ENCODE data around the gene XYLB.

Gene XYLB

GRCh38 chr3:38325256-38325655 is 21.3 kb upstream of the XYLB start:
- DNase-seq = no peak

- no peak for DNase-seq
Measured at GRCh38 chr3:38327335-38328009, 19.1 kb upstream of the XYLB start.

DNA sequence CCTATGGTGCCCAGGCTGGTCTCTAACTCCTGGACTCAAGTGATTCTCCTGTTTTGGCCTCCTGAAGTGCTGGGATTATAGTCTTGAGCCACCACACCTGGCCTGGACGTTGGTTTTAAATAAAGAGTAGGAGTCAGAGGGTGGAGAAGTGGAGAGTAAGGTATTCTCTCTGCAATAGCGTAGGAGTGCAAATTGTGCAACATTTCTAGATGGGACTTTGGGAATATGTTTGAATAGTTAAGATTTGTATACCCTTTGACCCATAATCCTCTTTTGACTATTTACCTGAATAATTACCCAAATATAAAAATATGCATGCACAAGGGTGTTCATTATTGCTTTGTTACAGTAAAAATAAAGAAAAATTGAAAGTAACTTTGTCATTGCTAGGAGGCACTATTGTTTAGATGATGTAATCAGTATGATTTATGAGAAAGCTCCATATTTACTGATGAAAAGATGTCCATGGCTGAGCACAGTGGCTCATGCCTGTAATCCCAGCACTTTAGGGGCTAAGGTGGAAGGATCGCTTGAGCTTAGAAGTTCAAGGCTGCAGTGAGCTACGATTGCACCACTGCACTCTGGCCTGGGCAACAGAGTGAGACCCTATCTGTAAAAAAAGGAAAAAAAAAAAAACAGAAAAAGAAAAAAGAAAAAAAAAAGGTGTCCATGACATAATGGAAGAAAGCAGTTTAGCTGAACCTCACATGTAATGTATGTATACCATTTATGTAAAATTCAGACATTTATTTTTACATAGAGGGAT is 15.1 kb upstream of the XYLB start:
- DNase-seq = no peak

DNA sequence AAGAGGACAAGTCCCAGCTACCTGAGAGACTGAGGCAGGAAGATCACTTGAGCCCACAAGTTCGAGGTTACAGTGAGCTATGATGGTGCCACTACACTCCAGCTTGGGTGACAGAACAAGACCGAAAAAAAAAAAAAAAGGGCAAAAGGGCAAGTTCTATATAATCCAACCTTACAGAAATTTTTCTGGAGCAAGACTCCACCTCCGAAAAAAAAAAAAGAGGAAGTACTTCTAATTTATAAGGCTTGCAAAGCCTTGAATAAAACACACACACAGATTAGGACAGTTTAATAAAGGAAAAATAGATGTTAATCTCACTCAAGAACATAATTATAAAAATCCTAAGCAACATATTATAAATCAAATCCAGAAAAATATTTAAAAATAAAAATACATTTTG is 14.4 kb upstream of the XYLB start:
- DNase-seq = no peak

DNA sequence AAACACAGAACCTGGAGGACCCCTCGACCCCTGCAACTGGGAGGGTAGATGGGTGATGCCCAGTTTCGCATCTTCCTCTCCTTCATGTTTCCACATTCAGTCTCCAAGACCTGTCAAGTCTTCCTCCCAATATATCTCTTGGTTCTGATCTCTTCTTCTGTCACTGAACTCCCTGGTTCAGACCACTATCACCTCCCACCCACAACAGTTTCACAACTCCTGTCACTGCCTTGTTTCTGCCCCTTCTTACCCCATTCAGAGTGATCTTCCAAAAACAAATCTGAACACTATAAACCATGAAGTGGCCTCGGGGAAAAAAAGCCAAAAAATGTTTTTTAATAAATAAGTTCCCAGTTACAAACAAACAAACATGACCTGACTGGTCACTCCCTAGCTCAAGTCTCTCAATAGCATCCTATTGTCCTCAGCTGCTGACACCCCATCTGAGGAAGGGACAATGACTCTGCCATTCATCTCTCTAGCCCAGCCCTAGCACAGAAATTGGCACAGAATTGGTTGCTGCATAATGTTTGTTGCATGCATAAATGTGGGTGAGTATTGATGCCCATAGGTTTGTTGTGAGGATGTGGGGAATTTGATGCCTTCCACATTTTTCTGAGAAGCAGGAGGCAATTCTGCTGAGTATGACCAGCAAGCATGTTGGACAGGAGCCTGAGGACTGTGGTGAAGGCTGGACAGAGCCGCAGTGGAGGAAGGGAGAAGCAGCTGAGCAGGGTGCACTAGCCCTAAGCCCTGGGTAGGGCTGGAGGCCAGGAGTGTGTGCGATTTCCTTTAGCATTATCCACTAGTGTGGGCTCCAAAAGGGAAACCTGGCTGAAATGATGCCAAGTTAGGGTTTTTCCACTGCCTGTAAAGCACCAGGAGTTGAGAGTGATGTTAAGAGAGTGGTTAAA is 12.2 kb upstream of the XYLB start:
- DNase-seq = no peak

GRCh38 chr3:38335263-38335662 is 11.3 kb upstream of the XYLB start:
- no peak for DNase-seq

GRCh38 chr3:38337703-38338102 is 8.9 kb upstream of the XYLB start:
- no peak for DNase-seq

DNA sequence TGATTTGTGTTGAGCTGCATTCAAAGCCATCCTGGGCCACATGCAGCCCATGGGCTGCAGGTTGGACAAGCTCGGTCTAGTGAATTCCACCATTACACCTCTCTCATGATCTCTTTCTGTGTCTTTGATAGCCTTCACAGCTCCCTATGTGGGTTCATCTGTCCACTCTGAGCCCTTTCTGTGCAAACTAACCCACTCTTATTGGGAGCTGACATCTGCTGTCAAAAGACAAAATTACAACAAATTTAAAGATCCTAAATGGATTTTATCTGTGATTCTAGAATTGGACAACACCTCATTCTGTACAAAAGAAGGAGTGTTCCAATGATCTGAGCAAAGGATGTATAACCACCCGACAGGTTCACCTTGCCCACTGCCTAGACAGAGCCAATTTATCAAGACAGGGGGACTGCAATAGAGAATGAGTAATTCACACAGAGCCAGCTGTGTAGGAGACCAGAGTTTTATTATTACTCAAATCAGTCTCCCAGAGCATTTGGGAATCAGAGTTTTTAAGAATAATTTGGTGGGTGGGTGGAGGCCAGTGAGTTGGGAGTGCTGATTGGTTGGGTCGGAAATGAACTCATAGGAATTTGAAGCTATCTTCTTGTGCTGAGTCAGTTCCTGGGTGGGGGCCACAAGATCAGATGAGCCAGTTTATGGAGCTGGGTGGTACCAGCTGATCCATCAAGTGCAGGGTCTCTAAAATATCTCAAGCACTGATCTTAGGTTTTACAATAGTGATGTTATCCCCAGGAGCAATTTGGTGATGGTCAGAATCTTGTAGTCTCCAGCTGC is 2.6 kb upstream of the XYLB start:
- no peak for DNase-seq

DNA sequence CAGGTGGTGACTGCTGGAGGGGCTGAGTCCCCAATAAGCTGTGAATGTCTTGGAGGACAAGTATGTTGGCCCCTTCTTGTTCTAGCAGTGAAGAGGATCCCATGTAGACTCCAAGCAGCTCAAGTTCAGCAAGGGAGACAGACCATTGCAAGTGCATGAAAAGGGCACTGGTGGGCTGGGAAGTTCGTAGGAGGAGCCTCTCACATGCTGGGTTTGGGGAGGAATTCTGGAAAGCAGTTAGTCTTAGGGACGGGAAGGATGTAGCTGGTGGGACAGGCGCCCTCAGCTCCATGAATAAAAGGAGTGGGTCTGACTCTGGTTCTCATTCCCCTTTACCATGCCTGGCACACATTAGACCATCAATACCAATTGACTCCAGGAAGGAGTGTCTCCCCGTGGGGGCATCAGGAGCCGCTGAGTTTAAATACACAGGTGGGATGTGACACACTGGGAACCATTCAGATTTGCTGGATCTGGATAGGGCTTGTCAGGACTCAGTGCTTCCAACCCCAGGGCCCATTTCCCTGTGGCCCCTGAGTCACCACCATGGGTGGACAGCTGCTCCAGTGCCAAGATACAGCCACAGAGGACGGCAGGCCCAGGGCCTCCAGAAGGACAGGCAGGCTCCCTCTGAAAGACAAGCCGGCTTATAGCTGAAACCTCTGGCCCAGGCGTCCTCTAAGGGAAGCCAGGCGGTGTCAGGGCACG is 552 bp upstream of the XYLB start:
- DNase-seq = no peak

GRCh38 chr3:38347421-38348200 is 1.0 kb downstream of the XYLB start:
- no peak for DNase-seq

GRCh38 chr3:38348903-38349302 is 2.3 kb downstream of the XYLB start:
- DNase-seq = no peak

GRCh38 chr3:38349684-38350359 is 3.2 kb downstream of the XYLB start:
- no peak for DNase-seq

DNA sequence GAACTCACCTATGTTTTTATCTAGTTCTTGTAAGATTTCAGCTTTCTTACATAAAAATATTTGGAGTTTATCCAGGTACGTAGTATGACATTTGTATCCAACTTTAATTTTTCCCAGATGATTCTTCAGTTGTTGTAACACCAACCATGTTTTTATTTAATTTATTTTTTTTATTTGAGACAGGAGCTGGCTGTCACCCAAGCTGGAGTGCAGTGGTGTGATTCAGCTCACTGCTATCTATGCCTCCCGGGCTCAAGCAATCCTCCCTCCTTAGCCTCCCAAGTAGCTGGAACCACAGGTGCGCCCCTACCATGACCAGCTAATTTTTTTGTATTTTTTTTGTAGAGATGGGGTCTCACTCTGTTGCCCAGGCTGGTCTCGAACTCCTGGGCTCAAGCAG is 6.6 kb downstream of the XYLB start:
- DNase-seq = no peak

DNA sequence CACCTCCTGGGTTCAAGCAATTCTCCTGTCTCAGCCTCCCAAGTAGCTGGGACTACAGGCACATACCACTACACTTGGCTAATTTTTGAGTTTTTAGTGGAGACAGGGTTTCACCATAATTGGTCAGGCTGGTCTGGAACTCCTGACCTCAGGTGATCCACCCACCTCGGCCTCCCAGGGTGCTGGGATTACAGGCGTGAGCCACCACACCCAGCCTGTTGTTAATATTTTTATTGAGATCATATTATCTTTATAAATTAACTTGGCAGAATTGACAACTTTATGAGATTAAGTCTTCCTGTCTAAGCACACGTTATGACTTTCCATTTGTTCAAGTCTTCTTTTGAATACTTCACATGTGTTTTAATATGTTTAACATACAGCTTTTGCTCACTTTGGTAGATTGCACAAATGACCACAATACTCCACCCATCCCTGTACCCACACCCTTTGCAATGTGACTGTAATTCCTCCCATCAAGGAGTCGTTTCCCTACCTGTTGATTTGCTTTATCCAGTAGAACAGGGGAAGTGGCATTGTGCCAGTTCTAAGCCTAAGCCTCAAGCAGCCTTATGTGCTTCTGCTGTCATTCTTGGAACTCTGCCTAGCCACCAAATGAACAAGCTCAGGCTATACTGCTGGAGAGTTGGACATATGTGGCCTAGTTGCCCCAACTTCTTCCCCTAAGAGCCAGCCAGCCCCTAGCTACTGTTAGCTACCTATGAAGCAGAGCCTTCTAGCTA is 8.2 kb downstream of the XYLB start:
- DNase-seq = no peak

- no peak for DNase-seq
Measured at GRCh38 chr3:38359038-38359437, 12.5 kb downstream of the XYLB start.

DNA sequence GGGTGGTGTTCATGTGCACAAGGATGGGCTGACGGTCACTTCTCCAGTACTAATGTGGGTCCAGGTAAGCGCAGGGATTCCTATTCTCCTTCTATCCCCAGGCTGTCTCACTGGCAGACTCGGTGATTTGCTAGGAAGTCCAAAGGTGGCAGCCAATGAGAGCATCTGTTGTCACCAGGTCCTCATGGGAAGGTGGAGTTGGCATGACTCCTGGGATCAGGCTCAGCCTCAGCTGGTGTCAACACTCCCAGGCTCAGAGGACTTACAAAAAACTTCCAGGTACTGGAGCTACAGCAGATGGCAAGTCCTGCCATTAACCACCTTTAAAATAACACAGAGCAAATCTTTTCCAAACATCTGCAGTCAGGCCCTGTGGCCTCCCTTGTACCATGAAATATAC is 13.8 kb downstream of the XYLB start:
- DNase-seq = no peak

- DNase-seq = no peak
Measured at GRCh38 chr3:38361496-38361895, 14.9 kb downstream of the XYLB start.

DNA sequence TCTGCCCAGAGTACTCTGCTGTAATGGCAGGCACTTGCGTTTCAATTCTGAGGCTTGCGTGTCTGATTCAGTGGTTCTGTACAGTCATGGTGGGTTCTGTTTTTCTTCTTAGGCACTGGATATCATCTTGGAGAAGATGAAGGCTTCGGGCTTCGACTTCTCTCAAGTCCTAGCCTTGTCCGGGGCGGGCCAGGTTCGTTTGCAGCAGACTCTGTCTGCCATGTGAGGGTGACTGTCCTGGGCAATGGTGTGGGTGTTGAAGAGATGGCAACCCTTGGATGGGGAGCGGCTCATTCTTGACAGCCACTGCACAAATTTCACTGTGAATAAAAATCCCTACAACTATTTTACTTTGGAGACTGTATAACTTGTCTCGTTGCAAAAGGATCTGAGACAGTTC is 16.2 kb downstream of the XYLB start:
- no peak for DNase-seq

DNA sequence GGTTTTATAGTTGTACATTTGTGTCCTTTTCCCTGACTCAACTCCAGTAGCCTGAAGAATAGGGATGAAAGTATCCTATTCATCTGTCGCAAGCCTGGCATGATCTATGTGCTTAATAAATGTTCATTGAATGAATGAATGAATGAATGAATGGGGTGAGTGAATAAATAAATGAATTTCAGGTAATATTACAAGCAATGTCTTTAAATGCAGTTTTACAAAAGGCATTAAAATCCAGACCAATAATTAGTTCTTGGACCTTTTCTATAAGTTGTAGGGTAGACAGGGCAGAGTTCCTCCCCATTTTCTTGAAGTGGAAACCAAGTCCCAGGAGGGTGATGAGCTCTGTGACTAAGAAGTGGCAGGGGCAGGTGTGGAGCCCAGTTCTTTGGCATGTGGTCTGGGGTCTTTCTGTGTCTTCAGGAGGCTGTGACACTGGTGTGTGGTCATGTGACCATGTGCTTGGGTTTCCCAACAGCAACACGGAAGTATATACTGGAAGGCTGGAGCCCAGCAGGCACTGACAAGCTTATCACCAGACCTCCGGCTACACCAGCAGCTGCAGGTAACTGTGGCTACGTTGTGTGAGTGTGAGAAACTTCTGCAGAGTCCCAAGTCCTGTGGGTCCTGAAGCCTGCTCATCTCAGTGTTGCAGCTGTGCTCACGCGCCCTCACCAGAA is 18.3 kb downstream of the XYLB start:
- no peak for DNase-seq

All from stimulated activated CD4-positive, alpha-beta T cell treated with anti-CD3 and anti-CD28 coated beads, Interleukin-4, amount 100 ng/mL, for 24 hours (primary cell).